HG03064 (cell line): ENCODE results near the gene LCE3E.
"Not testable (repeated sequence)": the region's sequence is repeated elsewhere in the genome, so short reads cannot be mapped to it uniquely, and the experiment has no call there.

ENCODE experiments used
- ATAC-seq: cut with Tn5 transposase; IDR thresholded peaks from one replicate; pipeline ENCODE4 v1.9.1; 2021; ENCODE audit warnings: low read depth; ENCODE audit not compliant: unreplicated experiment

LCE3E gene, protein sequence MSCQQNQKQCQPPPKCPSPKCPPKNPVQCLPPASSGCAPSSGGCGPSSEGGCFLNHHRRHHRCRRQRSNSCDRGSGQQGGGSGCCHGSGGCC

DNA sequence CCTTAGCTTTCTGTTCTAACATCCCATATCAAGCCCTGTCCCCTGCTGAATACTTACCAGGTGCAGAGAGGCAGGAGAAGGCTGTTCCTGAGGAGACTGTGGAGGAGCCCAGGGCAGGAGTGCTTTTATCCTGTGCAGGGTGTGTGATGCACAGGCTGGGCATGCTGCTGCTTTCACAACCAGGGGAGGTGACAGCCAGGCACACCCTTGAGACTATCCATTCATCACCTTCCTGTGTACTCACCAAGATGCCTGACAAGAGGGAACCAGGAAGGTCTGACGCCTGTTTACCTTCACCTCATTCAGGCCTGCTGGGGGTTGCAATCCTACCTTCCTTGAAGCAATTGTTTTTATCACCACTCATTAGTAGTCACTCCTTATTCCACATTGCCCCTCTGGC lies at the start of gene LCE3E:
TSS of gene LCE3E (minus strand) at position 100 of the 400 bp plus-strand sequence. CDS start 572 bp downstream, outside the sequence.
- no peak for ATAC-seq

DNA sequence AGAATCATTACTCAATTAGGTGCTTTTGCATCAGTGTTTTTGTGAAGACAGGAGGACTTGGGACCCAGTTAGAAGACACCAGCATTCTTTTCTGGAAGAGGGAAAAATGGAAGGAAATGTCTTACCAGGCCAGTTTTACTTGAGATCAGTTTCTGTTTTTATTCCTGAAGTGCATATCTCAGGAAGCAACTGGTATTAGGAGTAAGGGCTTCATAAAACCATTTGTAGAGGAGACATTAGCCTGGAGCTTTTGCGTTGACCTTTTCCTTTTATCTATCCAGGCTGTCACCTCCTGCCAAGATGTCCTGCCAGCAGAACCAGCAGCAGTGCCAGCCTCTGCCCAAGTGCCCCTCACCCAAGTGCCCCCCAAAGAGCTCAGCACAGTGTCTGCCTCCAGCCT lies 46.9 kb upstream of the LCE3E start, which contains the start of gene LCE3B:
TSS of gene LCE3B (plus strand) at position 301 of the 400 bp plus-strand sequence. CDS start at position 301, 0 bp downstream.
- no peak for ATAC-seq

DNA sequence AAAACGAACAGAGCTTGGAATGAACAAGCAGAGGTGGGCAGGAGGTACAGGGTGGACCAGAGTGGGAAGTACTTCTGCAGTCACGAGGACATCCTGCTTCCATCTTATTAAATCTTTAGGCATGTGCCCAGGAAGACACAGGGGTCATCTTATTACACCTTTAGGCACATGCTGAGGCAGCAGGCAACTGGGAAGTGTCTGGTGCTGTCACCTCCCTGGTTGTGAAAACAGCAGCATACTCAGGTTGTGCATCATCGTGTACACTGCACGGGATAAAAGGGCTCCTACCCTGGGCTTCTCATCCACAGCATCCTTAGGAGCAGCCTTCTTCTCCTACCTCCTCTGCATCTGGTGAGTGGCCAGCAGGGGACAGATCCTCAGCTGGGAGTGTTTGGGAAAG lies 33.4 kb upstream of the LCE3E start, which contains the start of gene LCE3C:
TSS of gene LCE3C (plus strand) at position 301 of the 400 bp plus-strand sequence. CDS start 498 bp downstream, outside the sequence.
- ATAC-seq, result no peak

DNA sequence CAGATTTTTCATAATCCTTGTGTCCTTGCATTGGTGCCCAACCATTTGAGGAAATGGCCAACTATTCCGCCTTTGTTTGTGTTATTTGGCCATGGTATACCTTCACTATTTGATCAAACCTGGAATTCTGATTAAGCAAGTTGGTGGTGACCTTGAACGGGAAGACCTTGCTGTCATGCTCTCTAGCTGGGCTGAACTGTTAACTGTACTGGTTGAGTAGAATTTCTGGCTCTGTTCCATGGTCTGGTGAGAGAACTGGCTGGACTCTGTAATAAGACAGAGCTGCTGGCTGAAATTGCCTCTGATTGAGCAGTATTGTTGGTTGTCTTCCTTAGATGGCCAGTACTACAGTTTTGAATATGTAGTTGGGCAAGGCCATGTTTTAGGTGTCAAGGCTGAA lies 30.4 kb upstream of the LCE3E start:
- no peak for ATAC-seq

DNA sequence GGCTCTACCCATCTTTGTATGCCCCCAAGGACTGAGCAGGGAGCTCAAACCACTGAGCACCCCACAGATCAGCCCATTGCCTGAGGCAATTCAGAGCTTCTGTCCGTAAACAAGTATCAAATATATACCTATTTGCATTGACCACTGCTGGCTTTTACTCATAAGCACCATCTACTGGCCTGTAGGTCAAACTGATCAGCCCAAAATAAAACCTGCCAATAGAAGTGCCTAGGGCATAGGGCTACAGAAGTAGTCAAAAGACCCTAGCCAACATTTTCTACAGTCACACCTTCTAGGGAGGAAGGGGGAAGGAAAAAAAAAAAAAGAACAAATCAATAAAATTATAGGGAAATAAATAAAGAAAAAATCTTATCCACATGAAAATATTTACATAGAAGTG lies 19.0 kb upstream of the LCE3E start:
- no peak for ATAC-seq

DNA sequence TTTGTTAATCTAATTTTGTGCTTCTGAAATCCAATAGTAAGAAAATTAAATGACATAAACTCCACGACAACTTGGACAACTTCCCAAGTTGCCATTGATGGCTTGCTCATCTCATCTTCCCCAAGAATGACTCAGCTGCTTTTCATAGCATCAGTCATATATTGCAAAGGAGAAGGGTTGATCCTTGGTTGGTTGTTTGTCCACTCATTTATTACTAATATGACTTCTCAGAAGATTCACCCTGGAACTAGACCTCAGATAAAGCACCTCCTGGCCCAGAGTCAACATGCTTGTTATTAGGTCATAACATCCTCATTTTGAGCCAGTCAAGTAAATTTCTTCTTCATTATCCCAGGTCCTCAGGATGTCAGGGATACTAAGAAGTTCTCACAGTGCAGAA lies 16.1 kb upstream of the LCE3E start:
- no peak for ATAC-seq

DNA sequence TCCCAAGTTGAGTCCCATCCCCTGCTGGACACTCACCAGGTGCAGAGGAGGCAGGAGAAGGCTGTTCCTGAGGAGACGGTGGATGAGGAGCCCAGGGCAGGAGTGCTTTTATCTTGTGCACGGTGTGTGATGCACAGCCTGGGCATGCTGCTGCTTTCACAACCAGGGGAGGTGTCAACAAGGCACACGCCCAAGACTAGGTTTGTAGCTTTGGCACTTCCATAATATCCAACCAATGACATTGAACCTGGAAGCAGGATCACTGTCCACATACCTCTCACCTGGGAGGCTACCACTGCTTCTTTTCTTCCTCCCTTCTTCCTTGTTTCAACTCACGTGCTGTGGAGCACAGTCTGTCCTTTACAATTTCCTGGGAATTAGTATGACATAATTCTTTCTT lies 13.9 kb upstream of the LCE3E start, which contains the start of gene LCE3D:
TSS of gene LCE3D (minus strand) at position 84 of the 400 bp plus-strand sequence. CDS start 580 bp downstream, outside the sequence.
- no peak for ATAC-seq

DNA sequence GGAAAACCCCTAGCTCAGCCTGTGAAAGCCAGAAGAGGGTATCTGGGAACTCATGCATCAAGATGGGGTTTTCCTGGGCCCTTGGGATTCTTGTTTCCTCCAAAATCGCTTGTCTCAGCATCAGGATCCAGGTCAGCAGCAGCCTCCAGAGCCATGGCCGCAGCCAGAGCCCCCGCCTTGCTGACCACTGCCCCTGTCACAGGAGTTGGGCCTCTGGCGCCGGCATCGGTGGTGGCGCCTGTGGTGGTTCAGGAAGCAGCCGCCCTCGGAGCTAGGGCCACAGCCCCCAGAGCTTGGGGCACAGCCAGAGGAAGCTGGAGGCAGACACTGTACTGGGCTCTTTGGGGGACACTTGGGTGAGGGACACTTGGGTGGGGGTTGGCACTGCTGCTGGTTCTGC lies 12.9 kb upstream of the LCE3E start:
- not testable (repeated sequence) for ATAC-seq

DNA sequence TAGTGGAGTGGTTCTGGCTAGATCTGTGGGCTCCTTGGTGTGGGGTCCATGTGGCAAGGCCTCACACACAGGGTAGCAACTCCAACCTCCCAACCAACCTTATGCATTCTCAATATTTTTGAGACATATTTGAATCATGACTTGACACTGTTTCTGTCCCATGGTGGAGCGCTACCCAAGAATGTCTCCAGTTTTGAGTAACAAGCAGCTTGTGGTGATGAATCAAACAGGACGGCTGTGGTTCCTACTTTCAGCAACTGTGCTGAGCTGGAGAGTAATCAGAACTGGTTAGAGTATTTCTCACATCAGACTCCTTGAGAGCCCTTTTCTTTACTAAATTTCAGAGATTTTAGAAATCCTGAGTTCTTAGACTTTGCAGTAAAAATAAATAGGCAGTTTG lies 10.6 kb upstream of the LCE3E start:
- ATAC-seq, result no peak

DNA sequence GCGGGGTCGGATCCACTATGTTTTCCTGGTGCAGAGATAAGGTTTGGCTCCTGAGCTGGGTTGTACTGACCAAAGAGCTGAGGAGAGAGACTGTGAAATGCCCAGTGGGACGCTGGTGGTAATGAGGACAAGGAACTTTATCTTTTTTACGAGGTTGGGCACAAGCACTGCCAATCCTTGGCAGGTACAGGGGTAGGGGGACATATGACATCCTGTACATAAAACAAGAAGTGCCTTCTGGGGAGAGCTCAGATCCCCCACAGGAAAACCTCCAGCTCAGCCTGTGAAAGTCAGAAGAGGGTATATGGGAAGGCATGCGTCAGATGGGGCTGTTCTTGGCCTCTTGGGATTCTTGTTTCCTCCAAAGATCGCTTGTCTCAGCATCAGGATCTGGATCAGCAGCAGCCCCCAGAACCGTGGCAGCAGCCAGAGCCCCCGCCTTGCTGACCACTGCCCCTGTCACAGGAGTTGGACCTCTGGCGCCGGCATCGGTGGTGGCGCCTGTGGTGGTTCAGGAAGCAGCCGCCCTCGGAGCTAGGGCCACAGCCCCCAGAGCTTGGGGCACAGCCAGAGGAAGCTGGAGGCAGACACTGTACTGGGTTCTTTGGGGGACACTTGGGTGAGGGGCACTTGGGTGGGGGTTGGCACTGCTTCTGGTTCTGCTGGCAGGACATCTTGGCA lies 905 bp downstream of the LCE3E start:
- no peak for ATAC-seq

DNA sequence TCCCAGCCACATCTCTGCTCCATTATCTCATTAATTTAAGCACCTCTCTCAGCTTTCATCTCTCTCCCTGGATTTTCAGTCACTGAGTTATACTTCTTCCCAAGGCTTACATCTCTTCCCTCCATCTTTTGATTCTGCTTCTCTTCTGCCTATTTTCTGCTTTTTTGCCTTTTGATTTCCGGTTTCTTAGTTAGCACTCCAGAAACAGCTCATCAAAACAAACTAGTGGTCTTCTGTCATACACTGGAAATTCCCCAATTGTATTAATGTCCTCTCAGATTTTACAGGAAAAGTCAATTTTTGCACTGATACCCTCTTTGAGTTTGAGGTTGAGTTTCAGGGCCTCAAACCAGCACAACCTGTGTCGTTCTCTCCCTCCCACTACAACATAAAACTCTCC lies 1.5 kb downstream of the LCE3E start:
- ATAC-seq, result no peak

DNA sequence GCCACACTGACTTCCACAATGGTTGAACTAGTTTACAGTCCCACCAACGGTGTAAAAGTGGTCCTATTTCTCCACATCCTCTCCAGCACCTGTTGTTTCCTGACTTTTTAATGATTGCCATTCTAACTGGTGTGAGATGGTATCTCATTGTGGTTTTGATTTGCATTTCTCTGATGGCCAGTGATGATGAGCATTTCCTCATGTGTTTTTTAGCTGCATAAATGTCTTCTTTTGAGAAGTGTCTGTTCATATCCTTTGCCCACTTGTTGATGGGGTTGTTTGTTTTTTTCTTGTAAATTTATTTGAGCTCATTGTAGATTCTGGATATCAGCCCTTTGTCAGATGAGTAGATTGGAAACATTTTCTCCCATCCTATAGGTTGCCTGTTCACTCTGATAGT lies 18.2 kb downstream of the LCE3E start:
- ATAC-seq, result not testable (repeated sequence)

DNA sequence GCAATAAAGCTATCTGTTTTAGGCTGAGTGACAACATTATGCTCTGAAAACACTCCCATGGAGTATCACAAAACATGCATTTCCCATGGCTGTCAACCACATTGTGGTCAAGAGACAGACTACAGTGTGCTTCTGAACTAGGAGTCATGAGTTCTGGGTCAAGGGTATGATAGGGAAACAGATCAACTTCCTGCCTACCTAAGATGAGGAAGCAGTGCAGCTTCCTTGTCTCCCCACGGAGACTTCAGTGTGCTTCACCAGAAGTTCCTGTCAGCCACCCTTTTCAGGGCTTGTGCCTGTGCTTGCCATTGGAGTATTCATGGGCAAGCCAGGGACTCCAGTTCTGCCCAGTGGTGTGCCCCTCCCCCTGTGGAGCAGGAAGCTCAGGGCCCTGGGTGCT lies 19.9 kb downstream of the LCE3E start:
- ATAC-seq, result no peak

DNA sequence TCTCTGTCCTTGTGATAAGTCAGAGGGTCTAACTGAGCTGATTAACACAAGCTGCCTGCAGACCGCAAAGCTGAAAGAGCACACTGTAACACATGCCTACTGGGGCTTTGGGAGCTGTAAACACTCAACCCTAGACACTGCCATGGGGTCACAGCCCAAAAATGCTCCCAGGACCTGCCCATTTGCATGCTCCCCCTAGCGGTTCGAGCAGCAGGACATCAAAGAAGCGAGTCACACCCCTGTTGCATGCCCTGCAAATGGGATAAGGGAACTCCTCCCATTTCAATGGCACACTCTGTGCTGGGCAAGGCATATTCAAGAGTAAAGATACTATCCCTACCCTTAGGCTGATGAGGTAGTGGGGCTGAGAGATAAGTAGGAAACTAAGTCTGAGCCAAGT lies 22.8 kb downstream of the LCE3E start:
- no peak for ATAC-seq

DNA sequence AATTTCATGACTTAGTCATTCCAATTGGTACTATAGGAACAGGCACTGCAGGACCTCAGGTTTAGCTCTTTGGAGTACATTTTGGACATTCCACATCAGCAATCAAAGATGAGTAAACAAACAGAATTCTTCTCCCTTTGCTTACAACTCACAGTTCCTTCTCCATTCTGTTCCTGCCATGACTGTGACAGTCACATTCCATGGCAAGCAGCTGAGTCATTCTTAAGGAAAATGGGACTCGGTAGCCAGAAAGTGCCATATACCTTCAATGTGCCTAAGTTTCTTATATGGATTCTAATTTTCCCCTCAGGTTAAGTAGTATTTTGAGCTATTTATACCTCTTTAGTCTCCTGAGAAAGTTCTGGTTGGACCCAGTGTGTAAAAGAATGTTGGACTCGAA lies 26.7 kb downstream of the LCE3E start:
- ATAC-seq, result no peak

DNA sequence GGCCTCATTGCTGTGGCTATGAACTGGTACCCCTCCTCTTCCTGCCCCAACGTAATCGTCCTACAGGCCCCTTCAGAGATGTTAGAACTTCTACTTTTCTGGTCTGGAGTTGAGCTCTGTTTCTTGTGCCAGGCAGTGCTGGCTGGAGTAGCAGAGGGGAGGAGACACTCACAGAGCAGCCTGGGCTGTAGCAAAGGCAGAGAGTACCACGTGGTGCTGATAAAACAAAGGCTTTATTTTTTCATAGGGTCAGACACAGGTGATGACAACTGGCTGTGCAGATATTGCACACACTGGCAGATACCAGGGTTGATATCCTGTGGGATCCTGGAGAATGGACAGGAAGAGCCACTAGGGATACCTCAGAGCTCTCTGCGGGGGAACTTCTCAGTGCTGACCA lies 29.1 kb downstream of the LCE3E start:
- ATAC-seq, result no peak

DNA sequence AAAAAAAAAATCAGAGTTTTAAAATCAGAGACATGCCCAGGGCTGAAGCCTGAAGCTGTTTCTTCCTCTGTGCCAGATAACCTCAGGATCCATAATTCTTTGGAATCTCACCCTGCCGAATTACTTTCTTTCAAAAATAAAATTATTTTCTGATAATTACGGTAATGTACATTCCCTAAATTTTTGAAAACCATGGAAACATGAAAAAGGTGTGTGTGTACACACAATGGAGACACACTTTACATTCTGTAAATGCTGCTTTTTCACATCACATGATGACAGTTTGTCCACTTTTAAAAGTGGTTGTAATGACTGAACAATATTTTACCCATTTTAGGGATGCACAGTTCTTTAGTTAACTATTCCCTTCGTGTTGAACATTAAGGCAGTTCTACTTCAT lies 30.8 kb downstream of the LCE3E start:
- no peak for ATAC-seq

DNA sequence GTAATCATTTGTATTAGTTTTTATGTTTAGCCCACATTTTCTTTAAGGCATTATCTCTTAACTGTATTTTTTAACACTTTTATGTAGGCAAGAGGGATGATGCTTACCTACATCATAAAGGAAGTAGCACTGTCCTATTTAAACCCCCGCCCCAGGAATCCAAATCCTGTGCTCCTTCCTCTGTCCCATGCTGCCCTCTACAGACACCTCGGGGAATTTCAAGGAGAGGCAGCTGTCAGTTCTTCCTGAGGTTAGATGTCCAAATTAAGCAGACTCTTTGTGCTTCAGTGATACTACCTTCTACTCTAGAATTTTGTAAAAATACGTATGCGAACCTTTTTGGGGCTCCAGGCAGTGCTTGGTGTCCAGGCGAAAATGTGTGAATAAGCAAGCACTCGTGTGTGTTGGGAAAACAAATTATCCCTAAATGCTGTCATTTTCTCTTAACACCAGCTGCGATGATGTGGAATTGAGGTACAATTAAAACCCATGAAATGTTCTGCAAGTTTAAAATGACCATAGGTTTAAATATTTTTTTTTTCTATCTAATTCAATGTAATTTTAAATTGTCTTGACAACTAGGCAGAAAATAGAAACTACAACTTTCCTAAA lies 33.1 kb downstream of the LCE3E start:
- no peak for ATAC-seq

DNA sequence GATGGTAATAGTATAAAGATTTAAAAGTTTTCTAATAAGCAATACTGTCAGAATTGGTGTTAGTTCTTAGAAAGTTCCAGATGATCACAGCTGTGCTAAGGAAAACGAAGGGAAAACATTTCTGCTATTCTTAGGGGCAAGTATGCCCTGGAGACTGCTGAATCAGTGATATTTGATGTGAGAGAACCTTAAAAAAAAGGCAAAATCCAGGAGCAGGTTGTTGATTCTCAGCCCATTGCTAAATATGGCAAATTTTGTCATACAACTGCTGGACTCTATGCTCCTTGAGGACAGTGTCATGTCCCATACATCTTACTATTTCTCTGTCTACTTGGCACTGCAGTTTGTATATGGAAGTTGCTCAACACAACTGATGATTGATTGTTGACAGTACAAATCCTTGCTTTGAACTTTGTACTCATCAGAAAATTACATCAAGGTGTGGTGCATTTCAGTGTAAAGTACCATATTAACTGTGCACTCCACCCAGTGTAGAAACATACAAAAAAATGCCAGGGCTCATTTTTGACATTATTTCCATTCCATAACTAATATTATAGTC lies 41.4 kb downstream of the LCE3E start:
- no peak for ATAC-seq

DNA sequence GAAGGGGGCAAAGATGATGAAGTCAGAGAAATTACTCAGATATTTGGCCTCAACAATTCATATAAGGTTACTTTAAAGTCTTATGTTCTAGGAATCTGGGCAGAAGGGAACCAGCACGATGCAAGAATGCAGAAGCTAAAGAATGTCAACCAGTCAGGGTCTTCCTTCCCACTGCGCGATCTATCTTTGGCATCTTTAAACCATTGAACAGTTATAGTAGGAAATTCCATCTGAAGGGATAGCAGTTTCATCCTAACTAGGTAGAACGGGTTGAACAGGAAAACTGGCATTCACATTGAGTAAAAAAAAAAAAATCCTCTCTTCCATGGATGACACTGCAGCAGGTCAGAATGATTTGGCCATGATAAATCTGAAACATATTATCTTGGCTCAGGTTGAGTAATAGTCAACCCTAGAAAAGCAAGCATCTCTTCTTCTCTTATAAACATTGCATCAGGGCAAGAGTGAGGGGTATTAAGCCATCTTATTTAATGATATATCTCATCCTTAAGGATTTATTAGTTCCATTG lies 46.0 kb downstream of the LCE3E start:
- ATAC-seq, result no peak

DNA sequence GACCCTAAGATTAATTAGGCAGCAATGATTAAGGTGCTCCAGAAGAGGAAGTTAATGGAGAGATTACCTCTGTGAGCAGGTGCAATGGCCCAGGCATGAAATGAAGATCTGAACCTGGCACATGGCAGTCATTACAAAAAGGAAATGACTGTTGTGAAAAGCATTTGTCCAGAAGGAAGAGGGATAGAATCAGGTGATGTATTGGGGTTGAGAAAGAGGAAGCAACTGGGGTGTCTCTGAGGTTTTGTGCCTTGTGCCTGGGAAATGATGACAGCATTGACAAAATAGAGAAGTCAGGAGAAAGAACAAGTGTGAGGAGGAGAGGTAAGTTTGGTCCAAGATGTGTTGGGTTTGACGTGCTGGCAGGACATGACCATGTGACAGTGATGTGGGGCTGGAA lies 46.7 kb downstream of the LCE3E start:
- ATAC-seq, result no peak
